PC-9 (cell line): ENCODE results near the gene CCDC192.

Experiments
- EZH2 ChIP-seq: fragments of 200-600 bp; sonication (generic); IDR thresholded peaks from 2 replicates; pipeline ENCODE4 v1.8.0; 2017; ENCODE audit warnings: antibody characterized with exemption, low read depth
- TF ChIP-seq, protein P1 (sequence below): fragments of 200-600 bp; sonication (generic); conservative IDR thresholded peaks from 2 replicates; pipeline ENCODE4 v1.6.1; 2017; ENCODE audit warnings: mixed run types, antibody characterized with exemption, mild to moderate bottlenecking, moderate library complexity

DNA sequence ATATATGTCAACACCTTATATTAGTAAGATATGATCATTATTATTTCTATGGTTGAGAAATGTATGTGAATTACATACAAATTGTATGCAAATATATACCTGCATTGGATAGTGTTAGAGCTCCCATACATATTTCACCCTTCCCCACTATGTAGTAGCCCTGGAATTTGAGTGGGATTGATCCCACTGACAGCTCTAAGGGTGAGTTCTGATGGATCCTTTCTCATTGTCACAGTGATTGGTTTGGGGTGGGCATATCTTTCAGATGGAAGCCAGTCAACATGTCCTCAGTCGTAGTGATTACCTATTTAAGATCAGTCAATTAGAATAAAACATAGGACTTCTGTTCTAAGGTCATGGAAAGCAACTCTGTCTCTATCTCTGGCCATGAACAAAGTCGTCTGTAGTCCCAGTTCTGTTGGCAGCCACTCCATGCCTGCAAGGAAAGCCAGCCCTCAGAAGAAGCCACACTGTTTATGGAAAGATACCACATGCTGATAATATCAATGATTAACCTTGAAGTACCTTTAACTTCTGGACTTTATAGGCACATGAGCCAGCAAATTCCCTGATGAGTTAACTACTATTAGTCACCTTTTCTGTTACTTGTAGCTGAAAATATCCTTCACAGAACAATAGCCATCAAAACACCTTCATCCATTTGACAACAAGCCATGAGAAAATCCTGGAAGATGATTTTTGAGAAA lies 5.1 kb upstream of the CCDC192 start:
- TF ChIP-seq EZH2 = no peak
- TF ChIP-seq, protein P1, sequence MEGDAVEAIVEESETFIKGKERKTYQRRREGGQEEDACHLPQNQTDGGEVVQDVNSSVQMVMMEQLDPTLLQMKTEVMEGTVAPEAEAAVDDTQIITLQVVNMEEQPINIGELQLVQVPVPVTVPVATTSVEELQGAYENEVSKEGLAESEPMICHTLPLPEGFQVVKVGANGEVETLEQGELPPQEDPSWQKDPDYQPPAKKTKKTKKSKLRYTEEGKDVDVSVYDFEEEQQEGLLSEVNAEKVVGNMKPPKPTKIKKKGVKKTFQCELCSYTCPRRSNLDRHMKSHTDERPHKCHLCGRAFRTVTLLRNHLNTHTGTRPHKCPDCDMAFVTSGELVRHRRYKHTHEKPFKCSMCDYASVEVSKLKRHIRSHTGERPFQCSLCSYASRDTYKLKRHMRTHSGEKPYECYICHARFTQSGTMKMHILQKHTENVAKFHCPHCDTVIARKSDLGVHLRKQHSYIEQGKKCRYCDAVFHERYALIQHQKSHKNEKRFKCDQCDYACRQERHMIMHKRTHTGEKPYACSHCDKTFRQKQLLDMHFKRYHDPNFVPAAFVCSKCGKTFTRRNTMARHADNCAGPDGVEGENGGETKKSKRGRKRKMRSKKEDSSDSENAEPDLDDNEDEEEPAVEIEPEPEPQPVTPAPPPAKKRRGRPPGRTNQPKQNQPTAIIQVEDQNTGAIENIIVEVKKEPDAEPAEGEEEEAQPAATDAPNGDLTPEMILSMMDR = no peak
